ENCODE measurements around the gene CBS.
"Not testable (repeated sequence)": the region's sequence is repeated elsewhere in the genome, so short reads cannot be mapped to it uniquely, and the experiment has no call there.

CBS gene

GRCh38 chr21:43043291-43043690 is 32.3 kb downstream of the CBS start:
- H3K9me3 Mint-ChIP-seq, H3K27ac Mint-ChIP-seq, ATAC-seq, H3K36me3 Mint-ChIP-seq, H3K27me3 Mint-ChIP-seq, H3K4me3 Mint-ChIP-seq: not testable (repeated sequence)
- H3K4me1 Mint-ChIP-seq = peaks cover 18% of the 10 kb centered on the region

DNA sequence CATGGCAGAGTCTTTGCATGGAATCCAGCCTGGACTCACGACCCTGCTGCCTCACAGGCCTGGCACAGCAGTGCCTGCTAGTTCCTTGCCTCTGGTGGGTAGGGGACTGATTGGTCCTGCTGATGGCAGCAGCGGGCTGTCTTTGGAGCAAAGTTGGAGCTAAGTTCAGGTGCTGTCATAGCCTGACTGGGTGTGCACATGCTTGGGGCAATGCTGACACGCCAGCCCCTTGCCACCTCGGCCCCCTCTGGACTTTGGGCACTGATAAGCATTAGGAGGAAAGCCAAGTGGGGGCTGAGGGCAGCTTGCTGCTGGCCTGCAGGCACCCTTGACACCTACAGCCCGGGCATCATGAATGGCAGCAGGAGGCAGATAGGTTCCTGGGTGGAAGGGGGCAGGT is 33.5 kb downstream of the CBS start:
- H3K4me1 Mint-ChIP-seq = peaks cover 18% of the 10 kb centered on the region
- H3K27ac Mint-ChIP-seq, H3K4me3 Mint-ChIP-seq, H3K36me3 Mint-ChIP-seq, H3K27me3 Mint-ChIP-seq, ATAC-seq, H3K9me3 Mint-ChIP-seq: not testable (repeated sequence)

- not testable (repeated sequence) for H3K27ac Mint-ChIP-seq, H3K36me3 Mint-ChIP-seq, H3K4me3 Mint-ChIP-seq, H3K4me1 Mint-ChIP-seq, H3K27me3 Mint-ChIP-seq, ATAC-seq, H3K9me3 Mint-ChIP-seq
Measured at GRCh38 chr21:43038659-43039044, 37.0 kb downstream of the CBS start.

DNA sequence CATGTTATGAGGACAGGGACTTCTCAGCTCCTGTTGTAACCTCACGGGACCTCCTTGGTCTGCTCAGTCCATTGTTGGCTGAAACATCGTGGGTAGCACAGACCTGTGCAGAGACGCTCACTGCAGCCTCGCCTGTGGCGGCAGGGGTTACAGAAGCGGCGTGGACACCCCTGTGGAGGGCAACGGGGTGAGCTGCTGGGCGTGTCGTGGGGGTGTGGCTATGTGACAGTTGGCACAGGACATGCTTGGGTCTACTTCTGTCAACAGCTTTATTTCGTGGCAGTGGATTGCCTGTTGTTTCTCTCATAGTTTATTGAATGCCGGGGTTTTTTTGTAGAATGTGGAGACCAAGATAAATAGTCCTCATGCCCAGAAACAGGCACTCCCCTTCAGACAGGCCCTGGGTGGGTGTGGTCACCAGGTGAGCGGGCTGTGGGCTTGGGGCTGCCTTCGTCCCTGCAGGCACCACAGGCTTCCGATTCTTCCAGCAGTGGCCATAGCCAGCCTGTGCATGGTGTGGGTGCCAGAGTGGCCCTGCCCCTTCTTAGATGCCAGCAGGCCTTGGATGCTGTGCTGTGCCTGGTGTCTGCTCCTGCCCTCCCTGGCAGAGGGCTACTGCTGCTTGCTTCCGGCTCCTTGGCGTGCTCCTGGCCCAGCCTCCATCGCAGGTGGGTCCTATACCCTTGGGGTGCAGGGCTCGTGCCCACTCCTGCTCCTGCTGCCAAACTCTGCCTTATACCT is 37.5 kb downstream of the CBS start:
- not testable (repeated sequence) for ATAC-seq

DNA sequence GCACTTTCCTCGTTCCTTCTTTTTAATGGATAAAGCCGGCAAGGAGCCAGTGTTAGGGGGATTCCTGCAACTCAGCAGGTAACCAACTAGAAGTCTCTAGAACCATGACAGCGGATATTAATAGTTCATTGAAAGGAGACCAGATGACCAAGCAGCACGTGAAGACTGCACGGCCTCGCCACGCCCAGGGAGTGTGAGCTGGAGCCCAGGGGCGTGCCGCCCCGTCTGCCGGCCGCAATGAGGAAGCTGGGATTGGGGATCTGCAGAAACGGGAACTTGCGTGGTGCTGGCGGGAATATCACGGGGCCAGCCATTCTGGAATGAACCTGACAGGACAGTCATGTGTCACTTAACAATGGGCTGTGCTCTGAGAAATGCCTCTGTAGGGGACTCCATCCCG is 38.7 kb downstream of the CBS start:
- H3K27me3 Mint-ChIP-seq, H3K9me3 Mint-ChIP-seq, H3K4me1 Mint-ChIP-seq, H3K4me3 Mint-ChIP-seq, H3K27ac Mint-ChIP-seq, ATAC-seq: not testable (repeated sequence)
- H3K36me3 Mint-ChIP-seq = peaks cover 16% of the 10 kb centered on the region

More for the DNA sequence above, 37.5 kb downstream of the CBS start:
- H3K36me3 Mint-ChIP-seq, H3K4me1 Mint-ChIP-seq, H3K9me3 Mint-ChIP-seq, H3K27me3 Mint-ChIP-seq, H3K27ac Mint-ChIP-seq, H3K4me3 Mint-ChIP-seq: not testable (repeated sequence)

- H3K4me1 Mint-ChIP-seq = no peaks in the 10 kb centered on the region
- ATAC-seq = no peak
- H3K9me3 Mint-ChIP-seq = no peaks in the 10 kb centered on the region
- no peak overlapping the region for H3K27ac Mint-ChIP-seq
- H3K36me3 Mint-ChIP-seq = peaks cover 28% of the 10 kb centered on the region
- no peak overlapping the region for H3K4me3 Mint-ChIP-seq
- no peaks in the 10 kb centered on the region for H3K27me3 Mint-ChIP-seq
Measured at GRCh38 chr21:43034826-43035225, 40.8 kb downstream of the CBS start.

- Mint-ChIP-seq H3K4me3 (no peak overlapping the region), H3K27ac (no peak overlapping the region), H3K27me3 (no peaks in the 10 kb centered on the region), H3K4me1 (no peaks in the 10 kb centered on the region), H3K36me3 (peaks cover 35% of the 10 kb centered on the region), H3K9me3 (no peaks in the 10 kb centered on the region)
- ATAC-seq = no peak
Measured at GRCh38 chr21:43034101-43034500, 41.5 kb downstream of the CBS start.

GRCh38 chr21:43031121-43031619 is 44.5 kb downstream of the CBS start:
- no peaks in the 10 kb centered on the region for H3K4me1 Mint-ChIP-seq
- no peaks in the 10 kb centered on the region for H3K9me3 Mint-ChIP-seq
- peaks cover 55% of the 10 kb centered on the region for H3K36me3 Mint-ChIP-seq
- H3K4me3 Mint-ChIP-seq = no peak overlapping the region
- no peak for ATAC-seq
- no peaks in the 10 kb centered on the region for H3K27me3 Mint-ChIP-seq
- H3K27ac Mint-ChIP-seq = no peak overlapping the region

DNA sequence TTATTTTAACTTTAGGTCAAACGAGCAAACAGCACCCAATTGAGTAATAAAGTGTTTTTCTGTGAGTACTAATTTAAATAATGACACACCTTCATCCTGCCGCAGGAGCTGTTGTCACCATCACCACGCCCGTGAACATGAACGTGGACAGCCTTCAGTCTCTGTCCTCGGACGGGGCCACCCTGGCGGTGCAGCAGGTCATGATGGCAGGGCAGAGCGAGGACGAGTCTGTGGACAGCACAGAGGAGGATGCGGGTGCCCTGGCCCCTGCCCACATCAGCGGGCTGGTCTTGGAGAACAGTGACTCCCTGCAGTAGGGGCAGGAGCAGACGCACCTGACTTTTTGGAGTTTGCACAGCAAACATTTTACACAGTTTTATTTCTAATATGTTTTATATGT is 45.9 kb downstream of the CBS start:
- Mint-ChIP-seq H3K27me3 (no peaks in the 10 kb centered on the region), H3K9me3 (no peaks in the 10 kb centered on the region), H3K4me1 (no peaks in the 10 kb centered on the region), H3K36me3 (peaks cover 64% of the 10 kb centered on the region), H3K4me3 (no peak overlapping the region), H3K27ac (no peak overlapping the region)
- no peak for ATAC-seq

GRCh38 chr21:43027846-43028731 is 47.5 kb downstream of the CBS start:
- peaks cover 78% of the 10 kb centered on the region for H3K36me3 Mint-ChIP-seq
- no peak overlapping the region for H3K27ac Mint-ChIP-seq
- H3K4me1 Mint-ChIP-seq = no peaks in the 10 kb centered on the region
- no peak overlapping the region for H3K4me3 Mint-ChIP-seq
- ATAC-seq = no peak
- no peaks in the 10 kb centered on the region for H3K9me3 Mint-ChIP-seq
- no peaks in the 10 kb centered on the region for H3K27me3 Mint-ChIP-seq

DNA sequence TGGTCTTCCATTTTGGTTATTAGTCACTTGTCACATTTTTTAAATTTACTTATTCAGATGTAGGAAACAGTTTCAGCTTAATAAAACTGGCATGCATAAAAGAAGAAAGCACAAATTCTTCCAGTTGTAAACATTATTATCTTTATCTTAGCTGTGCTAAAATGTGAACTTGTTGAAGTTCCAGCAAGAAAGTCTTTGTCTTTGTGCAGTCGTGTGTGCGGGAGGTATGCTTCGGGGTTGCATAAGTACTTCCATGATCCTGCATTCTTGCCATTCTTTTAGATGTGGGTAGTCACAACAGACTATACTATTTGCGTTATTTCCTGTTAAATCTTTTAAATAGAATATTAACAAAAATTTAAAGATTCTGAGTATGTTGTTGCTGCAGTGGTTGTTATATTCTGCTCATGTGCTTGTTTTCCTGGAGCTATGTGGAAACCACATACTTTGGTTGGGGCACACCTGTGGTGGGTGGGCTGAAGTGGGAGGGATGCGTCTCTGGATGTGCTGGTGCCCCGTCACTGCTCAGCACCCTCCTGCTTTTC is 49.9 kb downstream of the CBS start:
- peaks cover 83% of the 10 kb centered on the region for H3K36me3 Mint-ChIP-seq
- no peaks in the 10 kb centered on the region for H3K27me3 Mint-ChIP-seq
- ATAC-seq = no peak
- no peak overlapping the region for H3K27ac Mint-ChIP-seq
- no peaks in the 10 kb centered on the region for H3K4me1 Mint-ChIP-seq
- H3K9me3 Mint-ChIP-seq = no peaks in the 10 kb centered on the region
- H3K4me3 Mint-ChIP-seq = no peak overlapping the region

DNA sequence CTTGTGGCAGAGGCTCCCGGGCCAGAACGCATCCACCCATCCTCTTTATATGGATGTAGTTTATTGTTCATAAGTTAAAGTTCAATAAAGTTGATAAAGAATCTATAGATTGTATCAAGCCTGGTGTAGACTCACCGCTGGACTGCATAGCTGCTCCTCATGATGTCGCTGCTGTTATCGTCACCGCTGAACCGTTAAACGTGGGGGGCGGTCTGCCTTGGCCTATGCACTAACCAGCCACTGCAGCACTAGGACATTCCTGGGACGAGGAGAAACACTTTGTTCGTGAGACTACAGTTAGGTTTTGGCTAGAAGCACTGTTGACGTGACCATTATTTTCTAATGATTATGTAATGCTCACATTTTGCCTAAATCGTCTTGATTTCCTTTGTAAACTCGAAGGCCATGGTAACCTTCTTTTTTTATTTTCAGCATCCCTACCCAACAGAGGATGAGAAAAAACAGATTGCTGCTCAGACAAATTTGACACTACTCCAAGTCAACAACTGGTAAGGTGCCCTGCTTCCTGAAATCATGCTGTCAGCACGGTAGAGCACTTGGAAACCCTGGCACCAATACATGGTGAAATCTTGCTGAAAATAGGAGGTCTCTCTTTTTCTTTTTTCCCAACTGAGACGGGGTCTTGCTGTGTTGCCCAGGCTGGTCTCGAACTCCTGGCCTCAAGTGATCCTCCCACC is 51.0 kb downstream of the CBS start:
- Mint-ChIP-seq H3K9me3 (no peaks in the 10 kb centered on the region), H3K27ac (no peak overlapping the region), H3K4me3 (no peak overlapping the region), H3K4me1 (no peaks in the 10 kb centered on the region), H3K36me3 (peaks cover 84% of the 10 kb centered on the region), H3K27me3 (no peaks in the 10 kb centered on the region)
- ATAC-seq = no peak

DNA sequence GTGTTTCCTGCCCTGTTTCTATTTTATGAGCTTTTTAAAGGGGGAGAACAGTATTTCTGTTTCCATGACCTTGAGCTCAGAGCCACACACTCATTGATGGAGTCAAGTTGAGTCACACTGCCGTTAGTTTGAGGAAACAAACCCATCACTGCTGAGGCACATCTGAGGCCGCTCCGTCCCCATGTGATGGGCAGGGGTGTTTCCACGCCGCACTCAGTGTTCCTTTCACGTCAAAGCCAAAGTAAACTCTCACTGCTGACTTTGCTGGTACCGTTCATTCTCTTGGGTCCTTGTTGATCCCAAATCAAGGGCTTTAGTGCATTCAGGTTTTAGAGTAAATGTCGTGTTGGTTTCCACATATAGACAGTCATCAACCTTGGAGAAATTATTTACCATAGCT is 52.5 kb downstream of the CBS start:
- Mint-ChIP-seq H3K27me3 (no peaks in the 10 kb centered on the region), H3K4me1 (no peaks in the 10 kb centered on the region), H3K27ac (no peak overlapping the region), H3K9me3 (no peaks in the 10 kb centered on the region), H3K36me3 (peaks cover 70% of the 10 kb centered on the region), H3K4me3 (no peak overlapping the region)
- ATAC-seq = no peak

- H3K4me3 Mint-ChIP-seq = no peak overlapping the region
Measured at GRCh38 chr21:43021756-43022600, 53.7 kb downstream of the CBS start.

More at GRCh38 chr21:43021756-43022600, 53.7 kb downstream of the CBS start:
- Mint-ChIP-seq H3K36me3 (peaks cover 59% of the 10 kb centered on the region), H3K27me3 (no peaks in the 10 kb centered on the region), H3K9me3 (no peaks in the 10 kb centered on the region), H3K4me1 (peaks cover under 1% of the 10 kb centered on the region), H3K27ac (no peak overlapping the region)
- ATAC-seq = no peak
